Measurements from ENCODE around the gene PRSS33. TPM values are rescaled to one million over a fixed set of nuclear protein-coding genes. Genes with fewer than 3 reads are reported as not detected.

The PRSS33 gene
- total and polyA plus RNA-seq, 2 donors from 2014 or later: not detected

- Histone ChIP-seq H3K27ac (ENCODE audit: low read depth in 2 of 2, low read length in 2 of 2) (no peak overlapping the region), H3K9ac (ENCODE audit: low read length in 3 of 3) (no peak overlapping the region), H3K36me3 (ENCODE audit: control insufficient read depth in 2 of 3, insufficient read depth in 3 of 3, low read length in 3 of 3) (peaks cover 24 to 56% (median 48%) of the 10 kb centered on the region in 3 donors), H3K9me3 (ENCODE audit: control insufficient read depth in 2 of 3, insufficient read depth in 1 of 3, low read length in 3 of 3) (no peaks in the 10 kb centered on the region), H3K4me3 (ENCODE audit: low read length in 3 of 3) (no peak overlapping the region), H3K27me3 (ENCODE audit: control insufficient read depth, insufficient read depth, low read length) (no peaks in the 10 kb centered on the region), H3K4me1 (ENCODE audit: control insufficient read depth in 2 of 3, insufficient read depth in 2 of 3, low read depth in 1 of 3, low read length in 3 of 3) (peaks cover 0 to 25% (median 9%) of the 10 kb centered on the region in 3 donors)
- DNase-seq: peak in 1 of 5 donors; percentile 15
- TF ChIP-seq CTCF (IDR thresholded peaks at IDR 0.05; ENCODE audit: borderline replicate concordance, extremely low read depth, insufficient read depth): no peak
- no peak for FAIRE-seq
- intact Hi-C loops (cut with DNase I): no loop called here
Observed at GRCh38 chr16:2757344-2757743, 30.0 kb downstream of the PRSS33 start.

GRCh38 chr16:2756288-2757015, 30.9 kb downstream of the PRSS33 start:
- FAIRE-seq (no peak), DNase-seq (peak in 1 of 5 donors; percentile 74)
- H3K4me3 ChIP-seq (ENCODE audit: low read length in 3 of 3): no peak overlapping the region
- no peaks in the 10 kb centered on the region for H3K27me3 ChIP-seq (ENCODE audit: control insufficient read depth, insufficient read depth, low read length)
- H3K9ac ChIP-seq (ENCODE audit: low read length in 3 of 3): no peak overlapping the region
- intact Hi-C loops (cut with DNase I): no loop called here
- TF ChIP-seq CTCF (IDR thresholded peaks at IDR 0.05; ENCODE audit: borderline replicate concordance, extremely low read depth, insufficient read depth): no peak
- H3K27ac ChIP-seq (ENCODE audit: low read depth in 2 of 2, low read length in 2 of 2): no peak overlapping the region
- peaks cover 23 to 47% (median 39%) of the 10 kb centered on the region in 3 donors for H3K36me3 ChIP-seq (ENCODE audit: control insufficient read depth in 2 of 3, insufficient read depth in 3 of 3, low read length in 3 of 3)
- peaks cover 0 to 3% (median 0%) of the 10 kb centered on the region in 3 donors for H3K9me3 ChIP-seq (ENCODE audit: control insufficient read depth in 2 of 3, insufficient read depth in 1 of 3, low read length in 3 of 3)
- H3K4me1 ChIP-seq (ENCODE audit: control insufficient read depth in 2 of 3, insufficient read depth in 2 of 3, low read depth in 1 of 3, low read length in 3 of 3): peaks cover 0 to 27% (median 9%) of the 10 kb centered on the region in 3 donors

- no peak for FAIRE-seq
- H3K4me3 ChIP-seq (ENCODE audit: low read length in 3 of 3): peak overlapping the region in 2 of 3 donors; percentile 77 to 89
- no peaks in the 10 kb centered on the region for H3K27me3 ChIP-seq (ENCODE audit: control insufficient read depth, insufficient read depth, low read length)
- peak overlapping the region in 2 of 3 donors; percentile 43 to 86 for H3K9ac ChIP-seq (ENCODE audit: low read length in 3 of 3)
- peaks cover 0 to 5% (median 0%) of the 10 kb centered on the region in 3 donors for H3K9me3 ChIP-seq (ENCODE audit: control insufficient read depth in 2 of 3, insufficient read depth in 1 of 3, low read length in 3 of 3)
- DNase-seq: no peak
- no peak overlapping the region for H3K27ac ChIP-seq (ENCODE audit: low read depth in 2 of 2, low read length in 2 of 2)
- peaks cover 13 to 34% (median 27%) of the 10 kb centered on the region in 3 donors for H3K36me3 ChIP-seq (ENCODE audit: control insufficient read depth in 2 of 3, insufficient read depth in 3 of 3, low read length in 3 of 3)
- H3K4me1 ChIP-seq (ENCODE audit: control insufficient read depth in 2 of 3, insufficient read depth in 2 of 3, low read depth in 1 of 3, low read length in 3 of 3): peaks cover 0 to 28% (median 9%) of the 10 kb centered on the region in 3 donors
- intact Hi-C loops (cut with DNase I): no loop called here
- no peak for TF ChIP-seq CTCF (IDR thresholded peaks at IDR 0.05; ENCODE audit: borderline replicate concordance, extremely low read depth, insufficient read depth)
Observed at GRCh38 chr16:2755158-2755557, 32.2 kb downstream of the PRSS33 start.
